ENCODE data around the gene COL28A1.
A peak's percentile ranks its signal among the peaks of the same experiment; 100 is the strongest.

COL28A1 gene

GRCh38 chr7:7331523-7331922, 204.2 kb downstream of the COL28A1 start:
- no peaks in the 10 kb centered on the region for H3K79me2 ChIP-seq (ENCODE audit: control insufficient read depth, low read length)
- peaks cover 10% of the 10 kb centered on the region; the same call in 1 of the 2 replicates for H3K27me3 ChIP-seq (ENCODE audit: control insufficient read depth, low read length)
- H3K4me2 ChIP-seq (ENCODE audit: low read length): no peak overlapping the region
- H3K27ac ChIP-seq (ENCODE audit: low read depth, low read length): no peak overlapping the region
- no peaks in the 10 kb centered on the region for H3K36me3 ChIP-seq (ENCODE audit: control insufficient read depth, low read length)
- TF ChIP-seq EZH2phosphoT487 (IDR thresholded peaks at IDR 0.05; ENCODE audit: borderline replicate concordance, low read length) (no peak), CTCF (IDR thresholded peaks at IDR 0.05; ENCODE audit: low read depth, low read length, poor library complexity, severe bottlenecking) (no peak)
- H3K9me2 ChIP-seq (replicated peaks; ENCODE audit: control insufficient read depth, low read length): no peaks in the 10 kb centered on the region
- H4K20me1 ChIP-seq (ENCODE audit: control insufficient read depth, insufficient read depth, low read depth, low read length): no peaks in the 10 kb centered on the region
- H3K4me1 ChIP-seq (ENCODE audit: control insufficient read depth, low read length): no peaks in the 10 kb centered on the region
- no peak overlapping the region for H3K4me3 ChIP-seq (ENCODE audit: low read length)
- H3K9me3 ChIP-seq (ENCODE audit: control insufficient read depth, insufficient read depth, low read length): no peaks in the 10 kb centered on the region
- H3F3A ChIP-seq (ENCODE audit: control insufficient read depth, insufficient read depth): no peaks in the 10 kb centered on the region

- Histone ChIP-seq H3F3A (ENCODE audit: control insufficient read depth, insufficient read depth) (no peaks in the 10 kb centered on the region), H3K36me3 (ENCODE audit: control insufficient read depth, low read length) (no peaks in the 10 kb centered on the region), H3K27me3 (ENCODE audit: control insufficient read depth, low read length) (peaks cover 11% of the 10 kb centered on the region; the same call in 1 of the 2 replicates), H3K4me2 (ENCODE audit: low read length) (no peak overlapping the region), H3K9me2 (replicated peaks; ENCODE audit: control insufficient read depth, low read length) (no peaks in the 10 kb centered on the region), H3K79me2 (ENCODE audit: control insufficient read depth, low read length) (no peaks in the 10 kb centered on the region), H3K9me3 (ENCODE audit: control insufficient read depth, insufficient read depth, low read length) (no peaks in the 10 kb centered on the region), H4K20me1 (ENCODE audit: control insufficient read depth, insufficient read depth, low read depth, low read length) (no peaks in the 10 kb centered on the region), H3K4me3 (ENCODE audit: low read length) (no peak overlapping the region), H3K4me1 (ENCODE audit: control insufficient read depth, low read length) (no peaks in the 10 kb centered on the region), H3K27ac (ENCODE audit: low read depth, low read length) (no peak overlapping the region)
- TF ChIP-seq EZH2phosphoT487 (IDR thresholded peaks at IDR 0.05; ENCODE audit: borderline replicate concordance, low read length) (no peak), CTCF (IDR thresholded peaks at IDR 0.05; ENCODE audit: low read depth, low read length, poor library complexity, severe bottlenecking) (peak; percentile 11)
Measured at GRCh38 chr7:7330997-7331396, 204.7 kb downstream of the COL28A1 start.

GRCh38 chr7:7329326-7329725, 206.3 kb downstream of the COL28A1 start:
- Histone ChIP-seq H3K4me1 (ENCODE audit: control insufficient read depth, low read length) (no peaks in the 10 kb centered on the region), H3K4me3 (ENCODE audit: low read length) (no peak overlapping the region), H4K20me1 (ENCODE audit: control insufficient read depth, insufficient read depth, low read depth, low read length) (no peaks in the 10 kb centered on the region), H3K4me2 (ENCODE audit: low read length) (no peak overlapping the region), H3K27ac (ENCODE audit: low read depth, low read length) (no peak overlapping the region), H3K9me3 (ENCODE audit: control insufficient read depth, insufficient read depth, low read length) (no peaks in the 10 kb centered on the region), H3K9me2 (replicated peaks; ENCODE audit: control insufficient read depth, low read length) (no peaks in the 10 kb centered on the region), H3K36me3 (ENCODE audit: control insufficient read depth, low read length) (no peaks in the 10 kb centered on the region), H3F3A (ENCODE audit: control insufficient read depth, insufficient read depth) (no peaks in the 10 kb centered on the region), H3K27me3 (ENCODE audit: control insufficient read depth, low read length) (peaks cover 11% of the 10 kb centered on the region; the same call in 1 of the 2 replicates), H3K79me2 (ENCODE audit: control insufficient read depth, low read length) (no peaks in the 10 kb centered on the region)
- TF ChIP-seq CTCF (IDR thresholded peaks at IDR 0.05; ENCODE audit: low read depth, low read length, poor library complexity, severe bottlenecking) (no peak), EZH2phosphoT487 (IDR thresholded peaks at IDR 0.05; ENCODE audit: borderline replicate concordance, low read length) (no peak)

Data from DOHH2 (cell line).